HepG2 (cell line): ENCODE measurements around the gene SLC28A3. TPM values are rescaled to one million over a fixed set of nuclear protein-coding genes. Genes with fewer than 3 reads are reported as not detected.

Source experiments
- ATAC-seq: fragments of 200-7000 bp; cut with Tn5 transposase; 3 replicates; pipeline ENCODE4 v1.9.1; 2020; ENCODE audit warnings: mild to moderate bottlenecking, moderate library complexity
- BruUV-seq: library from RNA; stranded (reverse); fragments of 400-500 nt; replicated peaks from 2 replicates; lab custom pipeline; 2021; lab: Mats Ljungman, UMichigan
- CTCF ChIA-PET: fragments of 300-600 bp; formaldehyde crosslinking; extraction: SDS; loops from one replicate; lab custom pipeline; 2021; ENCODE audit warnings: low total read pairs, inconsistent platforms, low intra/inter-chr PET ratio; lab: Yijun Ruan, JAX
- POLR2A ChIA-PET: fragments of 350-600 bp; sonication (Branson Sonifier 250); formaldehyde crosslinking; loops from one replicate; lab custom pipeline; 2020; ENCODE audit warnings: antibody characterized with exemption, inconsistent platforms; lab: Yijun Ruan, JAX
- DNase-seq: peaks from one replicate; pipeline ENCODE4 v3.0.0-alpha.2; 2015; ENCODE audit warnings: low spot score
- FAIRE-seq: peaks from 3 replicates; lab custom pipeline; 2011; peaks lifted over from hg19 to GRCh38; lab: Jason Lieb, UNC
- H2AFZ ChIP-seq: one replicate; pipeline ENCODE4 v1.6.1; 2011; ENCODE audit warnings: low read length, inconsistent platforms
- H3K27ac ChIP-seq: fragments of 300-600 bp; 3 replicates; pipeline ENCODE4 v1.8.0; 2011; ENCODE audit warnings: mixed run types, mild to moderate bottlenecking, mixed read lengths, low read length, inconsistent platforms; ENCODE audit not compliant: insufficient read depth; ENCODE audit errors: extremely low read length
- H3K27me3 ChIP-seq, 2 experiments: fragments of 200-600 bp in 1 of 2; 2 replicates in 1 of 2; 3 replicates in 1 of 2; pipeline versions ENCODE4 v1.6.0 to v1.8.0; 2011; ENCODE audit warnings: low read length in 2 of 2, mild to moderate bottlenecking in 2 of 2, moderate library complexity in 2 of 2, inconsistent platforms in 1 of 2; ENCODE audit not compliant: insufficient read depth in 2 of 2, control insufficient read depth in 1 of 2
- H3K36me3 ChIP-seq, 2 experiments: fragments of 200-600 bp in 1 of 2; replicated peaks in 1 of 2; 2 replicates in 1 of 2; 3 replicates in 1 of 2; pipeline versions ENCODE4 v1.5.1 to v1.8.0; 2011; ENCODE audit warnings: low read length in 2 of 2, inconsistent platforms in 1 of 2; ENCODE audit not compliant: insufficient read depth in 2 of 2, control insufficient read depth in 1 of 2
- H3K4me1 ChIP-seq: 2 replicates; pipeline ENCODE4 v1.5.1; 2012; ENCODE audit warnings: low read length, inconsistent platforms; ENCODE audit not compliant: insufficient read depth
- H3K4me2 ChIP-seq: 2 replicates; pipeline ENCODE4 v1.6.0; 2011; ENCODE audit warnings: low read depth, low read length, inconsistent platforms
- H3K4me3 ChIP-seq, 3 experiments: fragments of 200-600 bp in 1 of 3; sonication (generic), shearing (Covaris generic) in 1 of 3; replicated peaks in 1 of 3; 2 replicates each; pipeline ENCODE4 v1.5.1; 2011 to 2016; ENCODE audit warnings: low read length in 3 of 3, inconsistent platforms in 2 of 3, low read depth in 2 of 3, mild to moderate bottlenecking in 2 of 3, control low read depth in 1 of 3, mixed read lengths in 1 of 3; ENCODE audit not compliant: insufficient read depth in 1 of 3
- H3K79me2 ChIP-seq: one replicate; pipeline ENCODE4 v1.6.1; 2011; ENCODE audit warnings: low read length, inconsistent platforms; ENCODE audit not compliant: insufficient read depth
- H3K9ac ChIP-seq: 2 replicates; pipeline ENCODE4 v1.6.0; 2011; ENCODE audit warnings: mild to moderate bottlenecking, low read depth, low read length, inconsistent platforms; ENCODE audit not compliant: insufficient read depth
- H3K9me3 ChIP-seq: 2 replicates; pipeline ENCODE4 v1.5.1; 2012; ENCODE audit warnings: mild to moderate bottlenecking, low read length
- H4K20me1 ChIP-seq: 2 replicates; pipeline ENCODE4 v1.6.0; 2011; ENCODE audit warnings: inconsistent platforms, mild to moderate bottlenecking, low read length, moderate library complexity; ENCODE audit not compliant: insufficient read depth
- CBFB ChIP-seq: sonication (generic); formaldehyde crosslinking; IDR thresholded peaks from 2 replicates; pipeline ENCODE4 v1.4.0; 2020; ENCODE audit warnings: missing genetic modification reagents
- PHF5A ChIP-seq: IDR thresholded peaks from one replicate; pipeline ENCODE4 v1.6.1; 2018; ENCODE audit warnings: low read depth, missing genetic modification reagents; ENCODE audit not compliant: unreplicated experiment
- POLR2A ChIP-seq, 2 experiments: IDR thresholded peaks; 2 replicates each; pipeline ENCODE4 v1.6.1; 2011; ENCODE audit warnings: low read depth in 2 of 2, low read length in 2 of 2, mild to moderate bottlenecking in 1 of 2, moderate library complexity in 1 of 2; ENCODE audit not compliant: insufficient read depth in 1 of 2
- RFX1 ChIP-seq: fragments of 450-650 bp; IDR thresholded peaks from 2 replicates; pipeline ENCODE4 v1.6.1; 2017
- SKI ChIP-seq: fragments of 450-650 bp; IDR thresholded peaks from one replicate; pipeline ENCODE4 v1.6.1; 2018; ENCODE audit warnings: mild to moderate bottlenecking; ENCODE audit not compliant: partially characterized antibody
- SNAPC2 ChIP-seq: sonication (generic); formaldehyde crosslinking; IDR thresholded peaks from 2 replicates; pipeline ENCODE4 v1.8.1; 2022; ENCODE audit warnings: mild to moderate bottlenecking, missing genetic modification reagents
- THAP11 ChIP-seq: IDR thresholded peaks from 2 replicates; pipeline ENCODE4 v1.6.1; 2016; ENCODE audit warnings: missing biosample characterization, missing genetic modification reagents
- TRIM24 ChIP-seq: sonication (generic); formaldehyde crosslinking; IDR thresholded peaks from 2 replicates; pipeline ENCODE4 v1.8.0; 2022; ENCODE audit warnings: mild to moderate bottlenecking, missing genetic modification reagents
- ZNF615 ChIP-seq: sonication (generic); formaldehyde crosslinking; IDR thresholded peaks from 2 replicates; pipeline ENCODE4 v1.5.0; 2020; ENCODE audit warnings: mild to moderate bottlenecking, missing genetic modification reagents, borderline replicate concordance
- WGBS: methylation state at CpG from one replicate; pipeline ENCODE4 v1.1.6; 2017; ENCODE audit warnings: low lambda C conversion rate; 5-methylcytosine and 5-hydroxymethylcytosine counted together
- in situ Hi-C: cut with HindIII; loops from 2 replicates; pipeline ENCODE4 v1.10.0; 2017; ENCODE audit warnings: low pct_unique_long_range_greater_than_20kb; ENCODE audit not compliant: extremely low pct_ligation_motif_present
- intact Hi-C: fragments of 100-400 bp; cut with micrococcal nuclease; formaldehyde crosslinking; loops from one replicate; pipeline ENCODE4 v1.10.0; 2022; ENCODE audit not compliant: unreplicated experiment
- polyA plus RNA-seq, 8 experiments: library from polyadenylated mRNA; depleted of rRNA in 3 of 8; stranded (reverse) in 7 of 8; unstranded in 1 of 8; fragments of >200 nt; fragmentation: Illumina TruSeq in 4 of 8; extraction: Trizol in 4 of 8; gene quantifications; 2 replicates each; pipeline versions ENCODE4 v1.2.1 to v1.2.3, GENCODE V29; 2011 to 2016; ENCODE audit warnings: low read depth in 4 of 8, missing spikeins in 1 of 8, mixed read lengths in 1 of 8; ENCODE audit not compliant: insufficient read depth in 1 of 8
- total RNA-seq, 5 experiments: library from RNA; depleted of rRNA; stranded (reverse); fragments of >200 nt; fragmentation: Illumina TruSeq; extraction: Trizol; gene quantifications; 2 replicates each; pipeline ENCODE4 v1.2.3, GENCODE V29; 2016; ENCODE audit warnings: low read depth in 1 of 5
- TF ChIP-seq, protein P1 (sequence below): sonication (generic); formaldehyde crosslinking; IDR thresholded peaks from 2 replicates; pipeline ENCODE4 v1.4.0; 2020; ENCODE audit warnings: missing genetic modification reagents
- TF ChIP-seq, protein P2 (sequence below): sonication (generic); formaldehyde crosslinking; IDR thresholded peaks from 2 replicates; pipeline ENCODE4 v1.8.1; 2023; ENCODE audit warnings: mild to moderate bottlenecking, moderate library complexity, missing genetic modification reagents
- TF ChIP-seq, protein P3 (sequence below): sonication (generic); formaldehyde crosslinking; IDR thresholded peaks from 2 replicates; pipeline ENCODE4 v1.5.1; 2020; ENCODE audit warnings: mild to moderate bottlenecking, missing genetic modification reagents, borderline replicate concordance

The SLC28A3 gene
- total and polyA plus RNA-seq, 2 of the 13 experiments (the other 11 are each of a cell fraction or from before 2014, with no cell fraction given): not detected

DNA sequence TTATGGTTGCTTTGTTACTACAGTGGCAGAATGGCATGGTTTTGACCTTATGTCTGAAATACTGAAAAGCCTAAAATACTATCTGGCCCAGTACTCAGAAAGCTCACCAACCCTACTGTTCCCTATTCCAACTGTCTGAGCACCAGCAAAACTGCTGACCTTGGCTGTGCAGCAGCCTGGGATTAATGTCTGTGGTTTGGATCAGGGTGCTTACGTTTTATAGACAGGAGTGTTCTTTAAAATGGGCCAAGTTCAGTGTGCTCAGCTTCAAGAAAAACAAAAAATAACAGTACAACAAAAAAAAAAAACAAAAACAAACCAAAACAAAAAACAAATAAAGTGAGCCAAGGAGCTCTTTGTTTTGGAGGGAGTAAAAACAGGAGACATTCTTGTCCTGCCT, 36.4 kb downstream of the SLC28A3 start:
- Histone ChIP-seq H3K9me3 (no peaks in the 10 kb centered on the region), H3K27ac (no peak overlapping the region), H2AFZ (no peak overlapping the region), H3K4me2 (no peak overlapping the region), H3K36me3 (no peaks in the 10 kb centered on the region), H3K4me1 (no peaks in the 10 kb centered on the region), H3K27me3 (peaks cover 0 to 14% of the 10 kb centered on the region in 2 experiments; a peak in 1 of 5 replicates)
- WGBS: 0% methylated on average over 1 of the region's 1 CpG
- POLR2A ChIA-PET: no interaction called here
- TF ChIP-seq PHF5A: no peak
- TF ChIP-seq ZNF615 (CRISPR knock-in tag): no peak
- TF ChIP-seq, protein P1, sequence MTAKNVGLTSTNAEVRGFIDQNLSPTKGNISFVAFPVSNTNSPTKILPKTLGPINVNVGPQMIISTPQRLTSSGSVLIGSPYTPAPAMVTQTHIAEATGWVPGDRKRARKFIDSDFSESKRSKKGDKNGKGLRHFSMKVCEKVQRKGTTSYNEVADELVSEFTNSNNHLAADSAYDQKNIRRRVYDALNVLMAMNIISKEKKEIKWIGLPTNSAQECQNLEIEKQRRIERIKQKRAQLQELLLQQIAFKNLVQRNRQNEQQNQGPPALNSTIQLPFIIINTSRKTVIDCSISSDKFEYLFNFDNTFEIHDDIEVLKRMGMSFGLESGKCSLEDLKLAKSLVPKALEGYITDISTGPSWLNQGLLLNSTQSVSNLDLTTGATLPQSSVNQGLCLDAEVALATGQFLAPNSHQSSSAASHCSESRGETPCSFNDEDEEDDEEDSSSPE (CRISPR knock-in tag): no peak
- no peak for TF ChIP-seq TRIM24 (CRISPR knock-in tag)
- TF ChIP-seq, protein P2, sequence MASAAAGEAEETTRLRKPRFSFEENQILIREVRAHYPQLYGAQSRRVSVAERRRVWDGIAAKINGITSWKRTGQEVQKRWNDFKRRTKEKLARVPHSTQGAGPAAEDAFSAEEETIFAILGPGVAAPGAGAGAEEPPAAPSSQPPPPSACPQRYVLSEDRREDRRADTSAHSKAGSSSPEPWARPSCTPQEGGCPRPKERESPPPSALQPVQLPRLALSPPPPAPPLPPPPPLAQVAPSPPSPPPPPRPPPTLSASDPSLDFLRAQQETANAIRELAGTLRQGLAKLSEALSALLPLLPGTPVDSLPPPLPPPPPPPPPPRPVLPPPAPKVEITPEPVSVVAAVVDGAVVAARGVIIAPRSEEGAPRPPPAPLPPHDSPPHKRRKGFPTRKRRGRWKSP (CRISPR knock-in tag): no peak
- TF ChIP-seq CBFB (CRISPR knock-in tag): no peak
- TF ChIP-seq SKI: no peak
- no peak for TF ChIP-seq POLR2A (IDR thresholded peaks at IDR 0.05; ENCODE audit: insufficient read depth in 1 of 2, low read depth in 2 of 2, low read length in 2 of 2)
- TF ChIP-seq RFX1: no peak
- TF ChIP-seq, protein P3, sequence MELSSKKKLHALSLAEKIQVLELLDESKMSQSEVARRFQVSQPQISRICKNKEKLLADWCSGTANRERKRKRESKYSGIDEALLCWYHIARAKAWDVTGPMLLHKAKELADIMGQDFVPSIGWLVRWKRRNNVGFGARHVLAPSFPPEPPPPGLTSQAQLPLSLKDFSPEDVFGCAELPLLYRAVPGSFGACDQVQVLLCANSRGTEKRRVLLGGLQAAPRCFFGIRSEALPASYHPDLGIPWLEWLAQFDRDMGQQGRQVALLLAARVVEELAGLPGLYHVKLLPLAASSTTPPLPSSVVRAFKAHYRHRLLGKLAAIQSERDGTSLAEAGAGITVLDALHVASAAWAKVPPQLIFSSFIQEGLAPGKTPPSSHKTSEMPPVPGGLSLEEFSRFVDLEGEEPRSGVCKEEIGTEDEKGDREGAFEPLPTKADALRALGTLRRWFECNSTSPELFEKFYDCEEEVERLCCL (CRISPR knock-in tag): no peak
- no peak for TF ChIP-seq SNAPC2 (CRISPR knock-in tag)
- TF ChIP-seq THAP11 (CRISPR knock-in tag): no peak
- TF ChIP-seq, all 625 proteins: peak for 0
- CTCF ChIA-PET: no interaction called here
- H3K9ac ChIP-seq: no peak overlapping the region
- in situ Hi-C loops: no loop called here
- H4K20me1 ChIP-seq: no peaks in the 10 kb centered on the region
- no TSS peak for BruUV-seq
- FAIRE-seq (no peak), DNase-seq (no peak), ATAC-seq (no peak)
- intact Hi-C loops: no loop called here
- H3K79me2 ChIP-seq: no peaks in the 10 kb centered on the region
- no peak overlapping the region for H3K4me3 ChIP-seq
